ENCODE data around the gene SCAPER. TPM values are rescaled to one million over a fixed set of nuclear protein-coding genes. Genes with fewer than 3 reads are reported as not detected.

SCAPER gene
- total RNA-seq, 1 experiment from 2014 or later: 21.5 TPM

- BruUV-seq (replicated peaks): no TSS peak
- DNase-seq (ENCODE audit: low spot score): no peak
- ChIA-PET POLR2A (ENCODE audit: low non-redundant PET) (no interaction called here), CTCF (no interaction called here)
- no peaks in the 10 kb centered on the region for H3K36me3 ChIP-seq (ENCODE audit: insufficient read depth, low read length, poor library complexity, severe bottlenecking)
- intact Hi-C loops (cut with micrococcal nuclease; ENCODE audit: unreplicated experiment): no loop called here
- no peak overlapping the region for H3K27ac ChIP-seq (ENCODE audit: low read depth, low read length, poor library complexity, severe bottlenecking)
- TF ChIP-seq EZH2 (IDR thresholded peaks at IDR 0.05; ENCODE audit: borderline replicate concordance, low read depth, low read length, poor library complexity, severe bottlenecking): no peak
- TF ChIP-seq, protein P1, sequence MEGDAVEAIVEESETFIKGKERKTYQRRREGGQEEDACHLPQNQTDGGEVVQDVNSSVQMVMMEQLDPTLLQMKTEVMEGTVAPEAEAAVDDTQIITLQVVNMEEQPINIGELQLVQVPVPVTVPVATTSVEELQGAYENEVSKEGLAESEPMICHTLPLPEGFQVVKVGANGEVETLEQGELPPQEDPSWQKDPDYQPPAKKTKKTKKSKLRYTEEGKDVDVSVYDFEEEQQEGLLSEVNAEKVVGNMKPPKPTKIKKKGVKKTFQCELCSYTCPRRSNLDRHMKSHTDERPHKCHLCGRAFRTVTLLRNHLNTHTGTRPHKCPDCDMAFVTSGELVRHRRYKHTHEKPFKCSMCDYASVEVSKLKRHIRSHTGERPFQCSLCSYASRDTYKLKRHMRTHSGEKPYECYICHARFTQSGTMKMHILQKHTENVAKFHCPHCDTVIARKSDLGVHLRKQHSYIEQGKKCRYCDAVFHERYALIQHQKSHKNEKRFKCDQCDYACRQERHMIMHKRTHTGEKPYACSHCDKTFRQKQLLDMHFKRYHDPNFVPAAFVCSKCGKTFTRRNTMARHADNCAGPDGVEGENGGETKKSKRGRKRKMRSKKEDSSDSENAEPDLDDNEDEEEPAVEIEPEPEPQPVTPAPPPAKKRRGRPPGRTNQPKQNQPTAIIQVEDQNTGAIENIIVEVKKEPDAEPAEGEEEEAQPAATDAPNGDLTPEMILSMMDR (conservative IDR thresholded peaks at IDR 0.05; ENCODE audit: low read depth, low read length): no peak
- no peaks in the 10 kb centered on the region for H3K9me3 ChIP-seq (ENCODE audit: low read depth, low read length, poor library complexity, severe bottlenecking)
- no peaks in the 10 kb centered on the region for H3K27me3 ChIP-seq (replicated peaks; ENCODE audit: insufficient read depth, low read depth, low read length, poor library complexity)
- H3K4me3 ChIP-seq (ENCODE audit: low read depth, low read length, poor library complexity, severe bottlenecking): no peak overlapping the region
- no peaks in the 10 kb centered on the region for H3K4me1 ChIP-seq (ENCODE audit: insufficient read depth, low read length, poor library complexity, severe bottlenecking)
These were observed 537.0 kb downstream of the SCAPER start for GRCh38 chr15:76368122-76368621.

- H3K27me3 ChIP-seq (replicated peaks; ENCODE audit: insufficient read depth, low read depth, low read length, poor library complexity): no peaks in the 10 kb centered on the region
- BruUV-seq (replicated peaks): no TSS peak
- no peaks in the 10 kb centered on the region for H3K36me3 ChIP-seq (ENCODE audit: insufficient read depth, low read length, poor library complexity, severe bottlenecking)
- no peak overlapping the region for H3K4me3 ChIP-seq (ENCODE audit: low read depth, low read length, poor library complexity, severe bottlenecking)
- no peaks in the 10 kb centered on the region for H3K4me1 ChIP-seq (ENCODE audit: insufficient read depth, low read length, poor library complexity, severe bottlenecking)
- H3K9me3 ChIP-seq (ENCODE audit: low read depth, low read length, poor library complexity, severe bottlenecking): no peaks in the 10 kb centered on the region
- no peak for DNase-seq (ENCODE audit: low spot score)
- CTCF ChIA-PET: no interaction called here
- no peak for TF ChIP-seq EZH2 (IDR thresholded peaks at IDR 0.05; ENCODE audit: borderline replicate concordance, low read depth, low read length, poor library complexity, severe bottlenecking)
- TF ChIP-seq, protein P1 (conservative IDR thresholded peaks at IDR 0.05; ENCODE audit: low read depth, low read length): no peak
- intact Hi-C loops (cut with micrococcal nuclease; ENCODE audit: unreplicated experiment): no loop called here
- POLR2A ChIA-PET (ENCODE audit: low non-redundant PET): no interaction called here
- H3K27ac ChIP-seq (ENCODE audit: low read depth, low read length, poor library complexity, severe bottlenecking): no peak overlapping the region
These were observed 538.4 kb downstream of the SCAPER start for GRCh38 chr15:76366714-76367113.

DNA sequence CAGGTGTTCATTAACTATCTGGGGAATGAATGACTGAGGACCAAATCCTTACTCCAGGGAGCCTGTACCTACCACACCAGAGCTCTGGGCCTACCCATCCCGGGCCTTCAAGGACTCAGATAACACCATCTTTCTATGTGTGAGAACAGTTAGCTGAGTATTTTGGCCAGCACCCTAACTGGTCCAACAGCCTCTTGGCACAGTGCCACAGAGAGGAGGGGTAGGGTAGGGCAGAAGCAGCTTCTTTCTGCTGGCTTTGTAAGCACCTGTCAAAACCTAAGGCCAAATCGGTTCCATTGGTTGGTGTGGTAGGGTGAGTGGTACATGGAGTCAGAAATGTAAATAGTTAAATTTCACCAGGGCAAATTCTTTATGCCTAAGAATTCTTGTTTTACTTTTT is 541.9 kb downstream of the SCAPER start:
- no peaks in the 10 kb centered on the region for H3K27me3 ChIP-seq (replicated peaks; ENCODE audit: insufficient read depth, low read depth, low read length, poor library complexity)
- no peak overlapping the region for H3K27ac ChIP-seq (ENCODE audit: low read depth, low read length, poor library complexity, severe bottlenecking)
- H3K36me3 ChIP-seq (ENCODE audit: insufficient read depth, low read length, poor library complexity, severe bottlenecking): no peaks in the 10 kb centered on the region
- H3K9me3 ChIP-seq (ENCODE audit: low read depth, low read length, poor library complexity, severe bottlenecking): no peaks in the 10 kb centered on the region
- H3K4me3 ChIP-seq (ENCODE audit: low read depth, low read length, poor library complexity, severe bottlenecking): no peak overlapping the region
- H3K4me1 ChIP-seq (ENCODE audit: insufficient read depth, low read length, poor library complexity, severe bottlenecking): no peaks in the 10 kb centered on the region
- no TSS peak for BruUV-seq (replicated peaks)
- intact Hi-C loops (cut with micrococcal nuclease; ENCODE audit: unreplicated experiment): no loop called here
- no peak for DNase-seq (ENCODE audit: low spot score)
- CTCF ChIA-PET: no interaction called here
- TF ChIP-seq EZH2 (IDR thresholded peaks at IDR 0.05; ENCODE audit: borderline replicate concordance, low read depth, low read length, poor library complexity, severe bottlenecking): no peak
- TF ChIP-seq, protein P1 (conservative IDR thresholded peaks at IDR 0.05; ENCODE audit: low read depth, low read length): no peak
- POLR2A ChIA-PET (ENCODE audit: low non-redundant PET): interaction anchor here (0.8 kb wide), 1 partner anchor 12 kb away, joined by 4 read pairs; no protein-coding TSS in a partner anchor
